HG02588 (cell line): ENCODE measurements around the gene HSPA4L.

Source experiments
- ATAC-seq: cut with Tn5 transposase; IDR thresholded peaks from one replicate; pipeline ENCODE4 v1.9.1; 2021; ENCODE audit warnings: mild to moderate bottlenecking, moderate library complexity; ENCODE audit not compliant: unreplicated experiment

Gene HSPA4L

DNA sequence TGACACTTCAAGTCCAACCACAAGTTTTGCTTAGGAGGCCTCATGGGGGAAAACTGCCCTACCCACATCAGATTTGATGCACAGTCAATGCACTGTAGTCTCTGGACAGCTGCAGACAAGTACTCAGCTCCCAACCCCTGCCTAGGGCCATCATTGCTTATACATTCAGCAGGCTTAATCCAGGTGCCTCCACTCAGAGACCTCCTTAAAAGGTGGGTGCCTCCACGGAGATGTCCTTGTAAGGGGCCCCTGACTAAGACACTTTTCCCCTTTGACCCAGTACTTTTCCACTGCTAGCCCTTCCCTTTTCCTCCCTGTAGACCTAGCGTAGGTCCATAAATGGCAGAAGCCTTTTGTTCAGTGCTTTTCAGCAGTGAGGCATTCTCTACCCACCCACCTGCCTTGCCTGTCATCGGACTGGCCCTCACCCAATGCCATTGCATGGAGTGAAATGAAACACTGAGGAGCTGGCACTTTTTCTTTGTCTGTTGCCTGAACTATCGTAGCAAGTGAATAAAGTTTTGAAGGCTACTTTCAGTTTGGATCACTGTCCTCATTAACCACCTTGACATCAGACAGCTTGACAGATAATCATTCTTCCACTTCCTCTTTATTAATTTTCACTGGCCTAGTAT lies 74.8 kb downstream of the HSPA4L start:
- ATAC-seq: peak; percentile 85

DNA sequence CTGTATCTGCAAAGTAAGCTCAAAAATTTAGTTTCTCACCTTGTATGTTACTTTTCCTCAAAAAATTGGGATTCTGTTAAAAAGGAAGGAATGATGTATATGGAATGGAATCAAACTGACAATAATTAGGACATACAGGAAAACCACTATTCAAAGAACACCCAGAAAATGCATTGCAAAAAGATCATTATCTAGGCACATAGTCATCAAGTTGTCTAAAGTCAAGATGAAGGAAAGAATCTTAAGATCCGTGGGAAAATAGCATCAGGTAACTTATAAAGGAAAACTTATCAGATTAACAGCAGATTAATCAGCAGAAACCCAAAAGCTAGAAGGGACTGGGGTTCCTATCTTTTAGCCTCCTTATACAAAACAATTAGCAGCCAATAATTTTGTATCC lies 75.5 kb downstream of the HSPA4L start:
- no peak for ATAC-seq

DNA sequence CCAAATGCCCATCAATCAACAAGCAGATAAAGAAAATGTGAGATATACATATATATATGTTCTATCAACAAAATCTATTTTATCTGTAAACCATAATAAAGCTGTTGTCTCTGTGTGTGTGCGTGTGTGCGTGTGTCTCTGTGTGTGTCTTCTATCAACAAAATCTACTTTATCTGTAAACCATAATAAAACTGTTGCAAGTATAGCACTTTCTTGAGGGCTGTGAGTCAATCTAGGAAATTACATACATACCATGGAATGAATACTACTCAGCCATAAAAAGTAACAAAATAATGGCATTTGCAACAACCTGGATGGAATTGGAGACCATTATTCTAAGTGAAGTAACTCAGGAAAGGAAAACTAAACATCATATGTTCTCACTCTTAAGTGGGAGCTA lies 86.1 kb downstream of the HSPA4L start:
- ATAC-seq: no peak

DNA sequence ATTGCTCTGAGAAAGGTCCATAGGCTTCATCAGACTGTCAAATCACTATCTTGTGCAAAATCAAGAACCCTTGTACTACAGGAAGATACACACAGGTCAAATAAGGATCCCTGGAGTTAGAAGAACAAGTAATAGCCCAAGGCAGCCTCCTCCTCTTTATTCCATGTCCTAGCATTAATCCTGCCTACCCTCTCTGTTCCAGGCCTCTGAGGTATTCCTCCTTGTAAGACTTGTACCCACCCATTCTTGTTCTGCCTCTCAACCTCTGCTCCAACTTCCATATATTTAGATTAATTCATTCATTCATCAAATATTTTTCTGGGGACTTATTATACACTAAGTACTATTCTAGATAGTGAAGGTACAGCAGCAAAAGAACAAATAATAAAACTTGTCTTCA lies 88.2 kb downstream of the HSPA4L start:
- no peak for ATAC-seq

DNA sequence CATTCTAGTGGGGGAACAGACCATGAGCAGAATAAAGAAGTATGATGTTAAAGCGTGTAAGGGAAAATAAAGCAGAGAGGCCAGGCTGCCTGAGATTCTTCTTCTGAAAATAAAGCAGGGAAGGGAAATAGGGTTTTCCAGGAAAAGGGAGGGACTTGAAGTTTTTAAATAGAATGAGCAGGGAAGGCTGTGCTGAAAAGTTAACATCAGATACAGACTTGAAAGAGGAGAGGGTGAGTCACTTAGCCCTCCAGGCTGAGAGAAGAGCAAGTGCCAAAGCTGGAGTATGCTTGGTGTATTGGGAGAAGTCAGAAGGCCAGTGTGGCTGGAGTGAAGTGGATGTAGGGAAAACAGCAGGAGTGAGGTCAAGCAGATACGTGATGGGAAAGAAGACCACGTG lies 88.6 kb downstream of the HSPA4L start:
- ATAC-seq: no peak

DNA sequence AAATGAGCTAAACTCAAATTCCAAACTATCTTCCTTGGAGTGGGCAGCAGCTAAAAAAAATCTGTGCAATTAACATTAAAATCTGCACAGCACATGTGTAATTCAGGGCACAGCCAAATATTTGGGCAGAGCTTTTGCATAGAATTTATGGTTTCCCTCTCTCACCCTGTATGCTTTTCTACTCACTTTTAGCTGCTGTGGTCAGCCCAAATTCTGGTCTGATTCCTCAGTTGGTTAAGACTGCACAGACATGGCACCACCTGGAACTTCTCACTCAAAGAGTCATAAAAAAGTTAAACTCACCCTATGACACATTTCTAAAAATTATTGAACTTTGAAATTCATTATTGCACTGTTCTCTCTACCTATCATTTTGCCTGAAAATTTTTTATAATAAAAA lies 93.7 kb downstream of the HSPA4L start:
- ATAC-seq: no peak

DNA sequence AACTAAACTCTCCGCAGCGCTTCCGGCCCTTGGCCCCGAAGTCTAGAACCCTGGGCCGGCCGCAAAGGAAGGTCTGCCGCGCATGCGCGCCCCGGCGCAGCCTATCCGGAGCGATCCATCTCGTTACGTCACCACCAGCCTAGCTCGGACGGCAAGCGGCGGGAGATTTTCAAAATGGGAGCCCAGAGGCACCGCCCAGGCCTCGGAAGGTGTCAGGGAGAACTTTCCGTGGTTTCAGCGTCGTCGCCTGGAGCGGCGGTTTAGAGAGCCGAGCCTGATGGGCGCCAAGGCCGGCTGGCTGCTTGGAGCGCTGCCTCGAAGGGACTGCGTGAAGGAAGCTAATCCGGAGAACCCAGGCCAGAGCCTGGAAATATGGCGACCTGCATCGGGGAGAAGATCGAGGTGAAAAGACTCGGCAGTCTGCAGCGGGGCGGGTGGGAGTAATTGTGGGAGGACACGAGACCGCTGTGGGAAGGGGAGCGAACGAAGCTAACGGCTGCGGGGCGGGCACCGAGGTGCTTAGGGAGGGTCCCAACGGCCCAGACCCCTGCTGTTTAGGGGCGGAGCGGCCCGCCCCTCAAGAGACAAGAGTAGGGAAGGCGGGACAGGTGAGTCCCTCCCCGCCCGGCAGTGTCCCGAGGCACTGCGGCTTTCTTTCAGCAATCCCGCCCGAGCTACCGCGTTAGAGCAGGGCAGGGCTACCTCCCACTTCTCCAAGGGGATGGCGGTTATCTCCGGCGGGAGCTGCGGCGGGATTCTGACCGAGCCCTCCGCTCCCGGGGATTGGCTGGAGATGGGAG lies 98.8 kb downstream of the HSPA4L start, which contains the start of gene PLK4:
PLK4 (plus strand) TSS at position 131 of the 800 bp plus-strand sequence; CDS start at position 373, 242 bp downstream.
- peak; percentile 94 for ATAC-seq

DNA sequence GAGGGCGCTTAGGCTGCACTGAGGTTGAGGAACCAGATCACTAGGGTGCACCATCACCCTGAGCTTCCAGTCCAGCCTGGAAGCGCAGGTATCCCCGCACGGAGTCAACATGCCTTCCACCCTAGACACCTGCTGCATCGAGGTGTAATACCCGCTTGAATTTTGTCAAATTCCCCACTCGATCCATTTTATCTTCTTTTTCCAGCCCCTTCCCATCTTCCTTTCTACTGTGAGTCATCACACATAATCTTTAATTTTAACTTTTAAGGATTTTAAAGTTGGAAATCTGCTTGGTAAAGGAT lies 99.4 kb downstream of the HSPA4L start:
- ATAC-seq: peak; percentile 34

DNA sequence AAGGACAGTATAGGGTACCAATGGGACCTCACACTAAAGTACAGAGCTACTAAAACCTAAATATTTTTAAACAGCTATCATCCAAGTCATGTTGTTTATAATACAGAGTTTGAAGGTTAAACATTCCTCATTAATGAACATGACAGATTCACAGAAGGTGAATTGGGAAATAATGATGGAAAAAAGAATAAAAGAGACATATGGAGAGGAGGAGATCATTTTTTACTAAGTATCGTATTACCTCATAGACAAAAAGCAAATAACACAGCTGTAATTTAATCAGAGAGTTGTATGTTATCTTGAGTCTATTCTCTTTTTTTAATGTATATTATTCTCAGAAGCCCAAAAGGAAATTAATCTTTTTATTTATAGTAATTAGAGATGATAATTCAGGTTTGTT lies 106.4 kb downstream of the HSPA4L start:
- ATAC-seq: no peak

DNA sequence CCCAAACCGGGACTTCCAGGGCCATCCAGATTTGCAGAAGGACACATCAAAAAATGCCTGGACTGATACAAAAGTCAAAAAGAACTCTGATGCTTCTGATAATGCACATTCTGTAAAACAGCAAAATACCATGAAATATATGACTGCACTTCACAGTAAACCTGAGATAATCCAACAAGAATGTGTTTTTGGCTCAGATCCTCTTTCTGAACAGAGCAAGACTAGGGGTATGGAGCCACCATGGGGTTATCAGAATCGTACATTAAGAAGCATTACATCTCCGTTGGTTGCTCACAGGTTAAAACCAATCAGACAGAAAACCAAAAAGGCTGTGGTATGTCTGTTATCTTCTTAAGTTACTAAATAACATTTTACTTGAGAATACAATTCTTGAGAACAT lies 107.8 kb downstream of the HSPA4L start:
- ATAC-seq: no peak
